Left renal pelvis (tissue), 4 donors: ENCODE measurements around the gene ANKRD61. TPM values are rescaled to one million over a fixed set of nuclear protein-coding genes. Genes with fewer than 3 reads are reported as not detected.
"Not testable (repeated sequence)": the region's sequence is repeated elsewhere in the genome, so short reads cannot be mapped to it uniquely, and the experiment has no call there.

Source experiments
- DNase-seq, 4 donors: peaks; one replicate each; pipeline ENCODE4 v3.0.0-alpha.2; 2013; ENCODE audit warnings: low read depth in 4 of 4, low spot score in 3 of 4
- polyA plus RNA-seq, 4 donors: library from polyadenylated mRNA; unstranded; fragments of 120-200 nt; gene quantifications; one replicate each; pipeline ENCODE4 v1.2.1, GENCODE V29; 2013; ENCODE audit not compliant: insufficient read length in 4 of 4

ANKRD61 gene
- polyA plus RNA-seq, result 1 to 10 TPM in 3 of 4 donors, under 1 TPM in 1; 0.64 to 2.8 (median 1.5) TPM

DNA sequence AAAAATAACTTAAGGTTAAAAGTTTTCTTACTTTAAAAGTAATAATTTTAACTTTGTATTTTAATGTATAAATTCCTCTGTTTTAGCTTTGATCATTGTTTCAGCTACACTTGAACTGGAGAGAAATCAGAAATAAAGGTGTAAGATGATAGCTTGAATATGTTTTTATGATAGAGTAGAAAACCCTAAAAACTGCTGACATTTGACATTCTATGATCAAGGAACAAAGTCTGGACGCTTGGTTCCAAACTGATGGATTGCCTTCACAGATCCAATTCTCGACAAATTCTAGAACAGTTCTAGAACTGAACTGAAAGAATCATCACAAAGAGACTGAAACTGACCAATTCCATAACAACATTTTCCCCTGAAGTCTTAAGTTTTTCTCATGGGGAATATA, at the start of gene ANKRD61:
ANKRD61 (plus strand) TSS at position 389 of the 400 bp plus-strand sequence; CDS start at position 389, 0 bp downstream.
- DNase-seq, result no peak

DNA sequence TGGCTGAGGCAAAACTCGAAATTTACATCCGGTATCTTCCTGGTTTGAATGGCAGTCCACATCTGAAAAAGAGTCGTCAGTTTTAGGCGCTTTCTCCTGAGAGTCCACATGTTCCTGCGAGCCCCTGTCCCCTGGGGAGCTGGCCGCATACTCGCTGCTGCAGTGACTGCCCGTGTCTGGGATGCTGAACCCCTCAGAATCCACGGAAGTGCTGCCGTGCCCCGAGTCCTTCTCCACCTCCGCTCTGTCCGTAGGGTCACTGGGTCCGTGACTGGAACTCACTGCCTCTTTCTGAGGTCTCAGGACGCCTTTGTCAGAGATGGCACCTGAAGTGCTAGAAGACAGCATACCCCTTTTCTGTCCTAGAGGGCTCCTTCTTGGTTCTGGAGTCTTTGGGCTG, 44.1 kb upstream of the ANKRD61 start:
- not testable (repeated sequence) for DNase-seq

DNA sequence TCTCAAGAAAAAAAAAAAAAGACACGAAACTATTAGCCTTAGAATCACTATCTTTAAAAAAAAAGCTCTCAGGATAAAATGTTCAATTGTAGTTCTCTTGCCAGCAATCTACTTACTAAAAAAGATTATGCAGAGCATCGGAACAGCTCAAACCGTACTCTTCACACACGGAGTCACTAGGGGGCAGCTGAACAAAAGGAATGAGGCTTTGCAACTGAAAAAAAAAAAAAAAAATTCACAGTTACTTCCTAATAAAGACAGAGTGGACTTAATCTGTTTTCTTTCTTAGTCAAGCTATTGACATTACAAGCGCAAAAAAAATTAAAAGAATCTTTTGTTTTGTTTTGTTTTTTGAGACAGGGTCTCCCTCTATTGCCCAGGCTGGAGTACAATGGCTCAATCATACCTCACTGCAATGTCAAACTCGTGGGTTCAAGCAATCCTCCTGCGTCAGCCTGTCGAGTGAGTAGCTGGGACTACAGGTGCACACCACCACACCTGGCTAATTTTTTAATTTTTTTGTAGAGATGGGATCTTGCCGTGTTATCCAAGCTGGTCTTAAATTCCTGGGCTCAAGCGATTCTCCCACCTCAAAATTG, 33.9 kb upstream of the ANKRD61 start:
- peak in 1 of 4 donors; percentile 44 for DNase-seq

DNA sequence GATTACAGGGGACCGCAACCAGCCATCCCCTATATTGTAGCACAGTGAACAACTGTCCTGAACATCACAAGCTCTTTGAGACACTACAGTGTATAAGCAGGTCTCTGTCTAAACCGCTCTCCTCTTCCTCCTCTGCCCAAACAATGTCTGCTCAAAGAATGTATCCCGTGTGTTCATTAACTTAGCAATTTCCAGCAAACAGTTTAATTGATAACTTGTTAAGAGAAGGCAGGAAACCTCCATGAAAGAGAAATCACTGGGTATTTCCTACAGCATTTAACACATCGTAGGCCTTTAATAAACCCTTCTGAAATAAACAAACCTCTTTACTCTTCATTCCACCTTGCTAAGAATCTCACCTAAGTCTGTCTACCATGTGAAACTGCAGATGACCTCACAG, 23.8 kb upstream of the ANKRD61 start:
- DNase-seq, result no peak

DNA sequence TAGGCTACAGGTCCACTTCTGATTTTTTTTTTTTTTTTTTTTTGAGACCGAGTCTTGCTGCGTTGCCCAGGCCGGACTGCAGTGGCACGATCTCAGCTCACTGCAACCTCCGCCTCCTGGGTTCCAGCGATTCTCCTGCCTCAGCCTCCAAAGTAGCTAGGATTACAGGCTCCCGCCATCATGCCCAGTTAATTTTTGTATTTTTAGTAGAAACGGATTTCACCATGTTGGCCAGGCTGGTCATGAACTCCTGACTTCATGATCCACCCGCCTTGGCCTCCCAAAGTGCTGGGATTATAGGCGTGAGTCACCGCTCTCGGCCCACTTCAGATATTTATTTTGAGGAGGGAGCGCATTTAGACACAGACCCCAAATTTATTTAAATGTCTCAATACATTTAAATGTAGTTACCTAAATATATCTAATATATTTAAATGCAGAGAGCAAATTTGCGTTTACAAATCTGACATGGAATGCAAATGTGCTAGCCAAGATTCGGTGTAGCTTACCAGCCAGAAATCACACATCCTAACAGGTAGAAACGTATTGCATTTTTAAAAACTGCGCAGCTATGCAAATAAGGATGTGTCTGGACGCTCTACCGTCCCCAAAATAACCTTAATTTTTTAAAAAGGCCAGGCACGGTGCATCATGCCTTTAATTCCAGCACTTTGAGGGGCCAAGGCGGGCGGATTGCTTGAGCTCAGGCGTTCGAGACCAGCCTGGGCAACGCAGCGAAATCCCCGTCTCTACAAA, 23.2 kb upstream of the ANKRD61 start:
- DNase-seq, result not testable (repeated sequence)

DNA sequence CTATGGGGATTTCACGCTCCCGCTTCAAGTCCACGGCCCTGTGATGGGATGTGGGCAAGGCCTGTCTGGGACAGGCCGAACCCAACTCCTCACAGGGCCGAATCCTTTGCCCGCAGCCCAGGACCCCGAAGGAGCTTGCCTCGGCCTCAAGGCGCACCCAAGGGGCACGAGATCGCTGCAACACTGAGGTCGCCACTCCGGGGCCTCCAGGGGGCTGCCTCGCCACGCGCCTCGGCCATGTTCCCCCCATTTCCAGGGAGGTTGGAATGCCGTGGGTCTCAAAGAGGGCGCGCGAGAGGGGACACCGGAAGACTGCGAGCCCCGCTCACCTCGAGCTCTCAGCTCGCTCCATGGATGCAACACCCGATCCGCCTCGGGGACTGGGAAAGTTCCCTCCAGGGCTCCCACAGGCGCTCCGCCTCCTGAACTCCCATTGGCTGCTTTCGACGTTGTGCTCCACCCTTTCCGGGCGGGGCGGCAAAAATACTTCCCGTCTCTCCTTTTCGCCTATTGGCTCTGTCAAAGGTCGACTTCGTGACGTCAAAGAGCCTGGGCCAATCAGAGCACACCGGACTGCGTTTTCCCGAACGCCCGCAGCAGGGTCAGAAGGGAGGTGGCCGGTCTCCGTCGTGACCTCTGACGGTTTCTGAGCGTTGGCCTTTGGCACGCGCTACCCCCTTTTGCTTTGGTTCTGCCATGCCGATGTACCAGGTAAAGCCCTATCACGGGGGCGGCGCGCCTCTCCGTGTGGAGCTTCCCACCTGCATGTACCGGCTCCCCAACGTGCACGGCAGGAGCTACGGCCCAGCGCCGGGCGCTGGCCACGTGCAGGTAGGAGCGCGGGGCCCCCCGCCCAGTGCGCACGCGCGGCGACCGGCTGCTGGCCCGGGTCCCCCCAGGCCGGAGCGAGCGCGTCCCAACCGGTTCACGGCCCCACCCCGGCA, 22.2 kb upstream of the ANKRD61 start, which contains the start of the genes AIMP2 and PMS2:
AIMP2 (plus strand) TSS at position 605 of the 944 bp plus-strand sequence; CDS start at position 697, 92 bp downstream.
PMS2 (minus strand) TSS at position 382 of the 944 bp plus-strand sequence; CDS start at position 352, 30 bp downstream.
- peak; percentile 97 to 99 (median 98) for DNase-seq

DNA sequence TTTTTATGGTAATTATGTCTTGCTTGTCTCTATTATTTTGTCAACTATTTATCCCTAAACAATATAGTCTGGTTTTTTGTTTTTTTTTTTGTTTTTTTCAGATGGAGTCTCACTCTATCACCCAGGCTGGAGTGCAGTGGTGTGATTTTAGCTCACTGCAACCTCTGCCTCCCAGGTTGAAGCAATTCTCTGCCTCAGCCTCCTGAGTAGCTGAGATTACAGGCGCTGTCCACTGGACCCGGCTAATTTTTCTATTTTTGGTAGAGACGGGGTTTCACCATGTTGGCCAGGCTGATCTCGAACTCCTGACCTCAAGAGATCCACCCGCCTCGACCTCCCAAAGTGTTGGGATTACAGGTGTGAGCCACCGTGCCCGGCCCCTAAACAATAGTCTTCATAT, 20.8 kb upstream of the ANKRD61 start:
- not testable (repeated sequence) for DNase-seq

DNA sequence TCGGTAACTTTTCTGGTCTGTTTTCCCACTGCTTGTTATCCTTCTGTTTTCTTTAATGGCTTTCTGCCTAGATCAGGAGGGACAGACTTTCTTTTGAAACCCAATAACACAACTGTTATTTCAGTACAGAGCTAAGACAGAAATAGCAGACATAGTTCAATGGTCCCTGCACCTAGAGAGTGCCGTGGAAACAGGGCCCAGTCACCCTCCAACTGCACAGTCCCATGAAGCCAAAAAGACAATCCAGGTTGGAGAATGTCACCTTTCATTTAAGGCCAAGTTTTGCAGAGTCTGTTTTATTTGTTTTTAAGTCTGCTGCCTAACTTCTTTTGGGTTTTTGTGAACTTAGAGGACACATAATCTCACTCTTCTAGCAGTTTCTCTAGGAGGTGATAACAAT, 19.6 kb upstream of the ANKRD61 start:
- DNase-seq, result no peak

DNA sequence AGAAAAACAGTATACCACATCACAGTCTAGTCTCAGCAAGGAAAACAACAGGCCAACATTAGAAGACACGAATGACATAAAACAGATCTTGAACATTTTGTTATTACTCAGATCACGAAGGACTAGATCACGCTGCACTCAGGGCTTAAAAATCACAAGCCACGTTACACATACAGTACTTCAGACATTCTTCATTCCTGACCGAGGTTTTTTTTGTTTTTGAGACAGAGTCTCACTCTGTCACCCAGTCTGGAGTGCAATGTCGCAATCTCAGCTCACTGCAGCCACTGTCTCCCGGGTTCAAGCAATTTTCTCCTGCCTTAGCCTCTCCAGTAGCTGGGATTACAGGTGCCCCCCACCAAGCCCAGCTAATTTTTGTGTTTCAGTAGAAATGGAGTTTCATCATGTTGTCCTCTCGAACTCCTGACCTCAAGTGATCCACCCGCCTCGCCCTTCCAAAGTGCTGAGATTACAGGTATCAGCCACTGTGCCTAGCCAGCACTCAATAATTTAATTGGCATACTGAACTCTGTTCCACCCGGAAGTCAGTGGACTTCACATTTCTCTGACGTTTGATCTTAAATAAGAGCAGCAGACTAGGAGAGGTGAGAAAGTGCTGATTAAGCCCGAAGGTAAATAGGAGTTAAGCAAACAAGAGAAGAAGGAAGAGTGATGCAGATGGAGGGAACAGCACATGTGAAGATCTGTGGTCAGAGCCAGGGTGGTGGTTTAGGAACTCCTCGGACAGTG, 18.6 kb upstream of the ANKRD61 start:
- no peak for DNase-seq

DNA sequence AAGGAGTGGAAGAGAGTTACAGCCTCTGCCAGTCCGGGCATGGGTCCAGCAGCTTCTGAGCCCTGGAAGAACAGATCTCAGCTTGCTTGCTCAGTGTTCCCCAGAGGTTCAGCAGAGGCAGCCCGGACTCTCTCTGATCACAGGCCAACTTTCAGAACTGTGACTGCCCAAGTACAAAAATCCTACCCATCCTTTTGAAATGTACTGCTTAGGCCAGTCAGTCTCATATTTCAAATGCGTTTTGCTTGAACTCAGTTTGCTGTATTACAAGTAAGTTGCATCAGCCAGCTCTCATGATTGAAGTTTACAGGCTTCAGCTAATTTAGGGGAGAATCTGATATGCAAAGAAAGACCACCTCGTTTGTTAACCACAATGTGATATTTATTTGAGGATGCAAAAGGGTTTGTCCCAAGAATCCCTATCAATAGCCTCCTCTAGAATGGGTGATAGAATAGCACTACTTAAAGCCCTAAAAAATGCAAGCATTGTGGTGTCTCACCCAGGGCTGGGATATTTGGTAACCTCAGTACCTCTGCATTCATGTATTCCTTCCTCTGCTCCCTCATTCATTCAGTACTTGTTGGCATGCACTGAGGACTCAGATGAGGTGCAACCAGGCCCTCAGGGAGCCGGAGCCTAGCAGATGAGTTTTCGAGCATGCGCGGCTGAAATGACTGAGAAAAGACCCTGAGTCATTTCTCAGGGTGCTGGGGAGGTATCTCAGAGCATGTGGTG, 15.1 kb upstream of the ANKRD61 start:
- no peak for DNase-seq

DNA sequence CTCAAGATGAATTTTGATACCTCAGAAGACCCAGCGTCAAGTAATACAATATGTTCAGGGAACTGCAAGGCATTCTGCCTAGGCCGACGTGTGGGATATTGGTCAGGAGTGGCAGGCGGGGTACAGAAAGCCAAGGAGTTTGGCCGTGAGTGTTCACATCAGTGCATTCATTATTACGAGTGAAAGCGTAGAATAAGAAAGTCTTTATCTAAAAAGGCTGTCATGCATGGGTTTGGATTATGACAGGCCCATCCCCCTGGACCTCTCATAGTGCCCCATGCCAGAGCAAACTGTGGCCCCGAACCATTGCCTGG, 14.6 kb upstream of the ANKRD61 start:
- no peak for DNase-seq

DNA sequence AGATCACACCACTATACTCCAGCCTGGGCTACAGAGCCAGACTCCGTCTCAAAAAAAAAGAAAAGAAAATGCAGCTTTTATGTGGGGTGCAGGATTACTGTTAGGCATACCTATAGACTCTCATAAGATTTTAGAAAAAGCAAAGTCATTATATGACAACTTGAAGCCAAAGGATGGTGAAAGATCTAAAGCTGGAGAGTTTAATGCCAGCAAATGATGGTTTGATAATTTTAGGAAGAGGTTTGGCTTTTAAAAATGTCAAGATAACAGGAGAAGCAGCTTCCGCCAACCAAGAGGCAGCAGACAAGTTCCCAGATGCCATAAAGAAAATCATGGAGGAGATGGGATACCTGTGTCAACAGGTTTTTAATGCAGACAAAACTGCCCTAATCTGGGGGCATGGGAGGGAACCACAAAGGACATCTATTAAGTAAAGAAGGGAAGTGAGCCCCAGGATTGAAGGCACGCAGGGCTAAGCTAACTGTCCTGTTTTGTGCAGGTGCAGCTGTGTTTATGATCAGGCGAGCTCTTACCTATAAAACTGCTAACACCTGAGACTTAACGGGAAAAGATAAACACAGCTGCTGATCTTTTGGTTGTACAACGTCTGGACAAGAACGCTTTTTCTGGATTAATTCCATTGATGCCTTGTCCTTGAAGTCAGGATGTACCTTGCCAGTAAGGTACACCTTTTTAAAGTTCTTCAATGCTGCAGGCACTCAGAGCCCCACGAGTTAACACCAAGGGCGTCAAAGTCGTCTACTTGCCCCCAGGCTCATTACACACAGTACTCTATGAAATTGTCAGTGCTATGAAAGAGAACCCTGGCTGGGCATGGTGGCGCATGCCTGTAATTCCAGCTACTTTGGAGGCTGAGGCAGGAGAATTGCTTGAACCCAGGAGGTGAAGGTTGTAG, 10.5 kb upstream of the ANKRD61 start:
- no peak for DNase-seq

DNA sequence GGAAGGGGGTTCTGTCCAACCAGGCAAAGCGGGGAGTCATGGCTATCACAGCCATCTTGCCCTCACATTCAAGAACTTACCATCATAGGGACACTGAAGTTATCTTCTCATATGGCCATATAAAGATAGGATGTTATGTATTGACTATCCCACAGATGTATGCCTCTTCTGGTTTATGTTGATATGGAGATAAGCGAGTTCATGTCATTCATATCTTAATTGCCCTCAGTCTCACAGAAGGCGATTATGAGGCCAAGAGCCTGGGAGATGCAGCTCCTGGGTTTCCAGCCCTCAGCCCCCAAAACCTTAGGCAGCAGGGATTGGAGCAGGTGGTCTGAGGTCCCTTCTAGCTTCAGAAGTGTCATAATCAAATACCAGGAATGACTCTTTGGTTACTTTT, 8.5 kb upstream of the ANKRD61 start:
- no peak for DNase-seq

DNA sequence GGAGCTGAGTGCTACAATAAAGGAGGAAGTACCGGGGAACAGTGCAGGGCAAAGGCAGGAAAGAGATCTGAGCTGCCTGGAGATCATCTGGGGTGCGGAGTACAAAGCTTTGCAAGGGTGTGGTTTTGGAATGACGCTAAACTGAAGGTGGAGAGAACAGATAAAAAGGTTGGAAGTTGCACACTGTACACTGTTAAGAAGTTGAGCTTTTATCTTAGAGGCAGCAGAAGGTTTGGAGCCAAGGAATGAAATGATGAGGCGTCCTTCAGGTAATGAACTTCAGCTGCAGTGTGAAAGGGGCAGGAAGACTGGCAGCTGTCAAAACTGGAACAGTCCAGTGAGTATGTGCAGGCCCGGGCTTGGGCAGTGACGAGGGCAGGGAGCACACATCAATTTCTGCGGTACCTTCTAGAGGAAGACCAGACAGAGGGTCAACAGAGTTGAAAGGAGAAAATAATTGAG, 7.2 kb upstream of the ANKRD61 start:
- DNase-seq, result no peak

DNA sequence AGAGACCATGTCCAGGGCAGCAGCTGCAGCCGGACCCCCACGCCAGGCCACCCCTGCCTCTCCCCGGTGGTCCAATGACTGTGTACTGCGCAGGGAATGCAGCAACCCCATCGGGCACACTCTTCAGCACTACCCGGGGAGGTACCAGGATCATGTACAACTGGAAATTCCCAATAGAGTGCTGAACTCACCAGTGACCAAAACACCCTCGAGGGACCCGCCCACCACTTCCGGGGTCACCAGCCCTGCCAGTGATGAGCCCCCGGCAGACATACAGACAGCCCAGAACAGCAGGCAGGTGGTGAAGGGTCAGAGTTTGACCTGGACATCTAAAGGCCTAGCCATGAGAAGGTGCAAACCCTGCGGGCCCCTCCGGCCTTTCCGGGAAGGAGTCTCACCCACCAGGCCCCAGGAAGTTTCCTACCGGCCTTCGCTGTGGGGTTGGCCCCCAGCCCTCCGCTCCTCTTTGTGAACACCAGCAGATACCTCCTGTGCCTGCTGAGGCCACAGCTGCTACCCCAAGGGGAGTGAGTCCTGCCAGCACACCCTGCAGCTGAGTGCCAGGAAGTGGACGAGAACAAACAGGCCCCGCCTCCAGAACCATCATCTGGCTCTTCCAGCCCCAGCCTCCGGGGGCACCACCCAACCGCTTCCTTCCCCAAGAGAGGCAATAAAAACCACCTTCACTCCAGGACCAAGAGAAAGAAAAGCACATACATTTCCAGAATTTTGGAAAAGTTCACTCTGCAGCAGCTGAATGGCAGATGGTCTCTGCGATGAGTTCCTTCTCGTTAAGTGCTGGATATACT, 5.0 kb upstream of the ANKRD61 start:
- DNase-seq, result no peak

DNA sequence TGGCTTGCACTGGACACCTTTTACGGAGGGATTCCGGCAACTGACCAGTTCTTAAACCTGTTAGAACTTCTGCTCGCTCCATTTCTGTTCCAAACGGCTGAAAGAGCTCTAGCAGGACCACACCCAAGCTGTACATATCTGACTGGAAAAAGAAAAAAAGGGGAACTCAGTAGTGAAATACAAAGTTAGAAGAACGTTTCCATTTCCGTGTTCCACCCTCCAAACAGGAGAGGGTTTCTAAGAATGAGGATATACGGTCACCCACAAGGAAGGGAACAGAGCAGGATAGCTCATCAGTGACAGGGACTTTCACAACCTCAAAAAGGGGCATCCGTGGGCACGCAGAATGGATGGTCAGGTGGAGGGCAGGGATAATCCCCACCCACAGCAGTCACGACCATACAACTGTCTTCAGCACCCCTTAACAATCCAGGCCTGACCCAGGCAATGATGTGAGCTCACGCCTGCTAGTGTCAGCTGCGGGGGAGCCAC, 4.3 kb upstream of the ANKRD61 start:
- no peak for DNase-seq

DNA sequence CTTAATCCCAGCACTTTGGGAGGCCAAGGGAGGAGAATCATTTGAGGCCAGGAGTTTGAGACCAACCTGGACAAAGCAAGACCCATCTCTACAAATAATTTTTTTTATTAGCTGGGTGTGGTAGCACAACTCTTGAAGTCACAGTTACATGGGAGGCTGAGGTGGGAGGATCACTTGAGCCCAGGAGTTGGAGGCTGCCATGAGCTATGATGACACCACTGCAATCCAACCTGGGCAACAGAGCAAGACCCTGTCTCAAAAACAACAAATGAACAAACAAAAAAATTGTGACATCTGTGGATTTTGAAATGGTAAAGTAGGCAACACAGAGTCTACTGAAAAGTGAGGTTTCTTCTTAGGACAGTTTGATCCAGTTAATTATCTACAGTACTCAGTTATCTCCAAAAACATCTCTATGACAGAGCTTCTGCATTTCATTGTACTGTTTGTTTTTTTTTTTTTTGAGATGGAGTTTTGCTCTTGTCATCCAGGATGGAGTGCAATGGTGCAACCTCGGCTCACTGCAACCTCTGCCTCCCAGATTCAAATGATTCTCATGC, 3.3 kb upstream of the ANKRD61 start:
- no peak for DNase-seq
